H1 (cell line): ENCODE results near the gene SYMPK. TPM values are rescaled to one million over a fixed set of nuclear protein-coding genes. Genes with fewer than 3 reads are reported as not detected.

ENCODE experiments used
- CTCF ChIA-PET: fragments of 300-600 bp; sonication (Branson Sonifier 250); formaldehyde crosslinking; loops from one replicate; lab custom pipeline; 2021; ENCODE audit not compliant: partially characterized antibody; lab: Charles Lee
- POLR2A ChIA-PET: fragments of 300-600 bp; sonication (Branson Sonifier 250); formaldehyde crosslinking; loops from one replicate; lab custom pipeline; 2021; ENCODE audit warnings: inconsistent platforms; ENCODE audit not compliant: partially characterized antibody; lab: Charles Lee
- DNase-seq, 2 experiments: peaks; one replicate each; pipeline versions ENCODE4 v3.0.0 to v3.0.0-alpha.2; 2010 to 2022; ENCODE audit warnings: low spot score in 2 of 2, low read depth in 1 of 2, mixed read lengths in 1 of 2
- FAIRE-seq: peaks from 2 replicates; lab custom pipeline; 2011; peaks lifted over from hg19 to GRCh38; lab: Jason Lieb, UNC
- H2AFZ ChIP-seq: 2 replicates; pipeline ENCODE4 v1.8.1; 2012; ENCODE audit warnings: low read length, inconsistent platforms
- H2AK5ac ChIP-seq: 2 replicates; pipeline ENCODE4 v1.6.1; 2013; ENCODE audit warnings: low read depth, low read length
- H2BK120ac ChIP-seq: replicated peaks from 2 replicates; pipeline ENCODE3; 2013; ENCODE audit warnings: low read depth, low read length, inconsistent platforms
- H2BK12ac ChIP-seq: 2 replicates; pipeline ENCODE4 v1.6.1; 2013; ENCODE audit warnings: low read depth, low read length
- H2BK15ac ChIP-seq: 2 replicates; pipeline ENCODE4 v1.6.1; 2013; ENCODE audit warnings: low read length
- H2BK20ac ChIP-seq: 2 replicates; pipeline ENCODE4 v1.6.1; 2013; ENCODE audit warnings: low read length
- H2BK5ac ChIP-seq: 2 replicates; pipeline ENCODE4 v1.6.1; 2013; ENCODE audit warnings: low read depth, low read length
- H3K14ac ChIP-seq: 2 replicates; pipeline ENCODE4 v1.6.1; 2013; ENCODE audit warnings: inconsistent platforms; ENCODE audit not compliant: insufficient read length
- H3K18ac ChIP-seq: 2 replicates; pipeline ENCODE4 v1.6.1; 2013; ENCODE audit warnings: low read length; ENCODE audit errors: extremely low read depth
- H3K23ac ChIP-seq: 2 replicates; pipeline ENCODE4 v1.6.1; 2013; ENCODE audit warnings: inconsistent platforms; ENCODE audit not compliant: insufficient read length
- H3K23me2 ChIP-seq: 2 replicates; pipeline ENCODE4 v1.6.1; 2013; ENCODE audit warnings: low read depth, low read length
- H3K27ac ChIP-seq: 2 replicates; pipeline ENCODE4 v1.6.1; 2011; ENCODE audit warnings: low read depth, low read length, inconsistent platforms
- H3K27me3 ChIP-seq, 4 experiments: replicated peaks in 1 of 4; 1 replicate in 1 of 4; 2 replicates in 3 of 4; pipeline versions ENCODE4 v1.6.1 to v1.8.1; 2011 to 2013; ENCODE audit warnings: low read length in 3 of 4, mild to moderate bottlenecking in 3 of 4, inconsistent platforms in 2 of 4, mixed read lengths in 2 of 4, moderate library complexity in 1 of 4; ENCODE audit not compliant: control insufficient read depth in 3 of 4, insufficient read depth in 3 of 4; ENCODE audit errors: extremely low read depth in 1 of 4
- H3K36me3 ChIP-seq, 4 experiments: 2 replicates each; pipeline versions ENCODE4 v1.6.1 to v1.8.1; 2011 to 2013; ENCODE audit warnings: mild to moderate bottlenecking in 4 of 4, low read length in 3 of 4, moderate library complexity in 2 of 4, control low read depth in 1 of 4, inconsistent platforms in 1 of 4; ENCODE audit not compliant: insufficient read depth in 4 of 4, control insufficient read depth in 2 of 4
- H3K4ac ChIP-seq: replicated peaks from 2 replicates; pipeline ENCODE3; 2013; ENCODE audit warnings: low read length, low read depth, mixed read lengths, inconsistent platforms; ENCODE audit not compliant: insufficient read length
- H3K4me1 ChIP-seq, 4 experiments: replicated peaks in 1 of 4; 1 replicate in 1 of 4; 2 replicates in 3 of 4; pipeline versions ENCODE4 v1.6.1 to v1.8.1; 2011 to 2013; ENCODE audit warnings: low read length in 3 of 4, inconsistent platforms in 2 of 4, mixed read lengths in 1 of 4; ENCODE audit not compliant: insufficient read depth in 4 of 4, control insufficient read depth in 3 of 4
- H3K4me2 ChIP-seq, 2 experiments: 2 replicates each; pipeline versions ENCODE4 v1.6.1 to v1.8.1; 2011 to 2013; ENCODE audit warnings: low read depth in 2 of 2, low read length in 2 of 2, control low read depth in 1 of 2, inconsistent platforms in 1 of 2, mild to moderate bottlenecking in 1 of 2; ENCODE audit not compliant: insufficient read depth in 1 of 2
- H3K4me3 ChIP-seq, 4 experiments: fragments of 200-600, 300-600 bp in 1 of 4; sonication (generic), shearing (Covaris generic), sonication (Bioruptor Twin) in 1 of 4; 2 replicates each; pipeline versions ENCODE4 v1.5.1 to v1.8.1; 2011 to 2016; ENCODE audit warnings: low read length in 4 of 4, low read depth in 3 of 4, control low read depth in 2 of 4, inconsistent platforms in 2 of 4, mild to moderate bottlenecking in 2 of 4, mixed read lengths in 1 of 4, moderate library complexity in 1 of 4; ENCODE audit not compliant: insufficient read depth in 2 of 4; ENCODE audit errors: extremely low read depth in 1 of 4
- H3K56ac ChIP-seq: replicated peaks from 2 replicates; pipeline ENCODE3; 2013; ENCODE audit warnings: low read depth, mild to moderate bottlenecking, mixed read lengths, low read length, inconsistent platforms; ENCODE audit not compliant: insufficient read length
- H3K79me1 ChIP-seq: 2 replicates; pipeline ENCODE4 v1.6.1; 2013; ENCODE audit warnings: low read depth, low read length, control low read depth
- H3K79me2 ChIP-seq, 2 experiments: 2 replicates each; pipeline versions ENCODE4 v1.6.1 to v1.8.1; 2012 to 2013; ENCODE audit warnings: low read length in 2 of 2, mild to moderate bottlenecking in 2 of 2, inconsistent platforms in 1 of 2; ENCODE audit not compliant: insufficient read depth in 2 of 2, control insufficient read depth in 1 of 2
- H3K9ac ChIP-seq, 4 experiments: replicated peaks in 1 of 4; 1 replicate in 1 of 4; 2 replicates in 3 of 4; pipeline versions ENCODE4 v1.6.1 to v1.8.1; 2011 to 2013; ENCODE audit warnings: low read depth in 3 of 4, low read length in 3 of 4, control low read depth in 2 of 4, mild to moderate bottlenecking in 2 of 4, moderate library complexity in 2 of 4, inconsistent platforms in 1 of 4; ENCODE audit errors: extremely low read depth in 1 of 4
- H3K9me3 ChIP-seq, 2 experiments: 2 replicates each; pipeline versions ENCODE4 v1.6.1 to v1.8.1; 2012 to 2013; ENCODE audit warnings: mild to moderate bottlenecking in 2 of 2, moderate library complexity in 2 of 2, control low read depth in 1 of 2, inconsistent platforms in 1 of 2, low read depth in 1 of 2, low read length in 1 of 2, mixed read lengths in 1 of 2; ENCODE audit not compliant: insufficient read depth in 2 of 2
- H4K20me1 ChIP-seq, 2 experiments: replicated peaks in 1 of 2; 2 replicates each; pipeline versions ENCODE3 to v1.8.1; 2011 to 2013; ENCODE audit warnings: inconsistent platforms in 2 of 2, low read length in 2 of 2, mild to moderate bottlenecking in 1 of 2; ENCODE audit not compliant: insufficient read depth in 2 of 2, control insufficient read depth in 1 of 2
- H4K5ac ChIP-seq: 2 replicates; pipeline ENCODE4 v1.6.1; 2013; ENCODE audit warnings: low read length, low read depth, mixed read lengths, inconsistent platforms; ENCODE audit not compliant: insufficient read length
- H4K8ac ChIP-seq: 2 replicates; pipeline ENCODE4 v1.8.0; 2013; ENCODE audit warnings: mild to moderate bottlenecking, moderate library complexity, low read length, inconsistent platforms; ENCODE audit not compliant: insufficient read depth; ENCODE audit errors: extremely low read depth
- H4K91ac ChIP-seq: replicated peaks from 2 replicates; pipeline ENCODE3; 2013; ENCODE audit warnings: low read length, mixed read lengths, inconsistent platforms; ENCODE audit not compliant: insufficient read length
- ATF3 ChIP-seq: IDR thresholded peaks from 2 replicates; pipeline ENCODE4 v1.6.1; 2011; ENCODE audit warnings: low read depth, mild to moderate bottlenecking, low read length; ENCODE audit not compliant: insufficient read depth
- BACH1 ChIP-seq: IDR thresholded peaks from 2 replicates; pipeline ENCODE4 v1.6.1; 2012; ENCODE audit warnings: low read length, improper control_type of control experiment
- BCL11A ChIP-seq, 2 experiments: IDR thresholded peaks; one replicate each; pipeline ENCODE4 v1.6.1; 2011; ENCODE audit warnings: low read depth in 2 of 2, low read length in 2 of 2, mild to moderate bottlenecking in 2 of 2
- CEBPB ChIP-seq: IDR thresholded peaks from 2 replicates; pipeline ENCODE4 v1.6.1; 2012; ENCODE audit warnings: low read depth, low read length
- CREB1 ChIP-seq: IDR thresholded peaks from 2 replicates; pipeline ENCODE4 v1.6.1; 2012; ENCODE audit warnings: inconsistent platforms
- HDAC2 ChIP-seq, 2 experiments: fragments of 300-600 bp in 1 of 2; sonication (generic) in 1 of 2; IDR thresholded peaks; 2 replicates each; pipeline ENCODE4 v1.6.1; 2011 to 2012; ENCODE audit warnings: low read depth in 2 of 2, low read length in 2 of 2, mild to moderate bottlenecking in 2 of 2, moderate library complexity in 2 of 2, borderline replicate concordance in 1 of 2, inconsistent platforms in 1 of 2
- SIX5 ChIP-seq: IDR thresholded peaks from 2 replicates; pipeline ENCODE4 v1.6.1; 2011; ENCODE audit warnings: mild to moderate bottlenecking, low read depth, low read length
- SUZ12 ChIP-seq: fragments of 200-600 bp; sonication (generic); IDR thresholded peaks from 2 replicates; pipeline ENCODE4 v1.6.1; 2012; ENCODE audit warnings: mild to moderate bottlenecking, inconsistent platforms, low read length, moderate library complexity, mixed read lengths
- TBP ChIP-seq: IDR thresholded peaks from 2 replicates; pipeline ENCODE4 v1.6.1; 2011; ENCODE audit warnings: low read depth, low read length, improper control_type of control experiment
- YY1 ChIP-seq: IDR thresholded peaks from 2 replicates; pipeline ENCODE4 v1.6.1; 2011; ENCODE audit warnings: low read depth, mild to moderate bottlenecking, low read length
- WGBS, 2 experiments: shearing (Covaris generic) in 1 of 2; methylation state at CpG; one replicate each; pipeline versions ENCODE4 v1.1.6 to v1.1.7; 2013 to 2015; ENCODE audit warnings: low lambda C conversion rate in 2 of 2, mixed read lengths in 2 of 2, inconsistent platforms in 1 of 2, low coverage in 1 of 2, missing lambda C conversion rate in 1 of 2; ENCODE audit not compliant: insufficient replicate concordance in 2 of 2, insufficient coverage in 1 of 2, insufficient read length in 1 of 2; ENCODE audit errors: extremely low coverage in 1 of 2, missing lambda C conversion rate in 1 of 2; 5-methylcytosine and 5-hydroxymethylcytosine counted together
- polyA plus RNA-seq, 7 experiments: library from polyadenylated mRNA; depleted of rRNA in 3 of 7; stranded (reverse) in 5 of 7; unstranded in 2 of 7; fragments of >200 nt in 5 of 7; fragments of 200-250 nt in 2 of 7; gene quantifications; 1 replicate in 5 of 7; 2 replicates in 1 of 7; 4 replicates in 1 of 7; pipeline versions ENCODE4 v1.2.1 to v1.2.3, GENCODE V29; 2011 to 2013; ENCODE audit warnings: missing spikeins in 2 of 7, mixed read lengths in 2 of 7
- total RNA-seq: library from RNA; stranded (reverse); fragmentation: NEBNext Ultra II Directional; extraction: Animal tissue kit (Norgen Biotek cat#: 25700); gene quantifications from 2 replicates; pipeline ENCODE4 v1.2.1, GENCODE V29; 2021

Gene SYMPK
- total and polyA plus RNA-seq, 2 of the 8 experiments (the other 6 are each of a cell fraction or from before 2014, with no cell fraction given), result 93.6 to 99.5 TPM

- Histone ChIP-seq H4K20me1 (peaks cover 5 to 11% of the 10 kb centered on the region in 2 experiments), H2BK12ac (no peak overlapping the region), H3K14ac (no peak overlapping the region), H3K27me3 (no peaks in the 10 kb centered on the region; a peak in 1 of 7 replicates), H3K23ac (no peak overlapping the region), H4K5ac (no peak overlapping the region), H3K79me2 (peaks cover 0 to 8% of the 10 kb centered on the region in 2 experiments; a peak in 1 of 4 replicates), H3K36me3 (peaks cover 0 to 15% (median 3%) of the 10 kb centered on the region in 4 experiments; a peak in 3 of 8 replicates), H4K91ac (no peak overlapping the region), H3K4ac (no peak overlapping the region), H3K4me3 (no peak overlapping the region), H2BK20ac (no peak overlapping the region), H3K4me1 (peaks cover 0 to 12% (median 9%) of the 10 kb centered on the region in 4 experiments; a peak in 6 of 7 replicates), H4K8ac (no peak overlapping the region), H2BK15ac (no peak overlapping the region), H2AFZ (no peak overlapping the region), H3K27ac (no peak overlapping the region), H3K23me2 (peaks cover 6% of the 10 kb centered on the region; the same call in 1 of the 2 replicates), H2BK120ac (no peak overlapping the region), H3K18ac (no peak overlapping the region), H3K79me1 (peaks cover 6% of the 10 kb centered on the region; the same call in 1 of the 2 replicates), H3K9ac (no peak overlapping the region), H3K56ac (no peak overlapping the region), H3K4me2 (no peak overlapping the region), H3K9me3 (no peaks in the 10 kb centered on the region), H2AK5ac (no peak overlapping the region), H2BK5ac (no peak overlapping the region)
- 94% methylated on average over 7 of the region's 7 CpGs; no CpG with 5 or more reads in 1 of the 2 experiments for WGBS, 2 experiments
- ChIA-PET POLR2A (interaction anchor here (1.6 to 13.7 kb wide), 3 partner anchors 8 to 19 kb away, joined by 4 to 277 read pairs (median 48); partner anchors contain the start of genes FOXA3, IRF2BP1 and SYMPK), CTCF (interaction anchor here (1.0 to 12.4 kb wide), 3 partner anchors 9 to 10 kb away, joined by 7 to 208 read pairs (median 10); partner anchors contain the start of genes FOXA3, IRF2BP1 and SYMPK)
- DNase-seq, result no peak
- no peak for FAIRE-seq
- no peak for TF ChIP-seq HDAC2 (IDR thresholded peaks at IDR 0.05; ENCODE audit: borderline replicate concordance in 1 of 2, low read depth in 2 of 2, low read length in 2 of 2)
- no peak for TF ChIP-seq YY1
- TF ChIP-seq SUZ12, result no peak
- TF ChIP-seq CREB1, result no peak
- no peak for TF ChIP-seq BCL11A (IDR thresholded peaks at IDR 0.05; ENCODE audit: low read depth in 2 of 2, low read length in 2 of 2)
- TF ChIP-seq BACH1, result no peak
- TF ChIP-seq TBP, result no peak
- no peak for TF ChIP-seq ATF3
- no peak for TF ChIP-seq CEBPB
- TF ChIP-seq SIX5, result no peak
These were observed 10.3 kb upstream of the SYMPK start for GRCh38 chr19:45873219-45873772.
